ENCODE results near the gene LILRB2. TPM values are rescaled to one million over a fixed set of nuclear protein-coding genes. Genes with fewer than 3 reads are reported as not detected.
"Not testable (repeated sequence)": the region's sequence is repeated elsewhere in the genome, so short reads cannot be mapped to it uniquely, and the experiment has no call there.

The LILRB2 gene
- polyA plus RNA-seq, 12 donors = 1.4 to 3.8 (median 1.8) TPM; not detected in 2

GRCh38 chr19:54242646-54243045 lies 38.3 kb downstream of the LILRB2 start, which contains the start of gene LILRA6:
Gene LILRA6 (minus strand): TSS chr19:54242790.
- DNase-seq = not testable (repeated sequence)

GRCh38 chr19:54242234-54242633 lies 38.7 kb downstream of the LILRB2 start:
- not testable (repeated sequence) for DNase-seq

- DNase-seq = not testable (repeated sequence)
Measured at GRCh38 chr19:54240372-54241336, 40.3 kb downstream of the LILRB2 start.

- not testable (repeated sequence) for DNase-seq
Measured at GRCh38 chr19:54239491-54240371, 41.2 kb downstream of the LILRB2 start.

- DNase-seq = no peak
Measured at GRCh38 chr19:54233941-54234340, 47.0 kb downstream of the LILRB2 start.

GRCh38 chr19:54231077-54231931 lies 49.6 kb downstream of the LILRB2 start:
- peak; percentile 72 for DNase-seq

GRCh38 chr19:54230031-54230430 lies 50.9 kb downstream of the LILRB2 start:
- DNase-seq = no peak

GRCh38 chr19:54229146-54229545 lies 51.8 kb downstream of the LILRB2 start:
- no peak for DNase-seq

GRCh38 chr19:54224619-54225018 lies 56.3 kb downstream of the LILRB2 start:
- not testable (repeated sequence) for DNase-seq

- not testable (repeated sequence) for DNase-seq
Measured at GRCh38 chr19:54223937-54224281, 57.0 kb downstream of the LILRB2 start.

Other genes with a start within 250 kb of the LILRB2 start
- gene VSTM1, start 217.2 kb downstream of the LILRB2 start, polyA plus RNA-seq (ENCODE audit: insufficient read length in 12 of 12) = under 1 TPM in 3 of 12 donors, not detected in 9; 0.34 to 0.77 (median 0.37) TPM
- under 1 TPM in 2 of 12 donors, not detected in 10; 0.19 to 0.23 TPM for gene TARM1, start 199.7 kb downstream of the LILRB2 start, polyA plus RNA-seq (ENCODE audit: insufficient read length in 12 of 12)
- 1 to 10 TPM in 1 of 12 donors, under 1 TPM in 8, not detected in 3; 0.09 to 1.5 (median 0.32) TPM for gene OSCAR, start 180.3 kb downstream of the LILRB2 start, polyA plus RNA-seq (ENCODE audit: insufficient read length in 12 of 12)
- gene NDUFA3, start 178.3 kb downstream of the LILRB2 start, polyA plus RNA-seq (ENCODE audit: insufficient read length in 12 of 12) = 100 to 1,000 TPM in 4 of 12 donors, 10 to 100 TPM in 7, not detected in 1; 80.2 to 127 (median 95.8) TPM
- 10 to 100 TPM in 11 of 12 donors, not detected in 1; 10.6 to 16.6 (median 12.5) TPM for gene TFPT, start 165.5 kb downstream of the LILRB2 start, polyA plus RNA-seq (ENCODE audit: insufficient read length in 12 of 12)
- 10 to 100 TPM in 11 of 12 donors, not detected in 1; 40.3 to 64.0 (median 43.6) TPM for gene PRPF31, start 165.4 kb downstream of the LILRB2 start, polyA plus RNA-seq (ENCODE audit: insufficient read length in 12 of 12)
- 100 to 1,000 TPM in 1 of 12 donors, 10 to 100 TPM in 11; 29.8 to 595 (median 38.1) TPM for gene CNOT3, start 143.3 kb downstream of the LILRB2 start, polyA plus RNA-seq (ENCODE audit: insufficient read length in 12 of 12)
- 10 to 100 TPM in 2 of 12 donors, 1 to 10 TPM in 9, not detected in 1; 6.1 to 11.9 (median 7.3) TPM for gene LENG1, start 121.4 kb downstream of the LILRB2 start, polyA plus RNA-seq (ENCODE audit: insufficient read length in 12 of 12)
- gene TMC4, start 108.0 kb downstream of the LILRB2 start, polyA plus RNA-seq (ENCODE audit: insufficient read length in 12 of 12) = 10 to 100 TPM in 1 of 12 donors, 1 to 10 TPM in 10, not detected in 1; 1.6 to 35.1 (median 3.5) TPM
- gene MBOAT7, start 91.5 kb downstream of the LILRB2 start, polyA plus RNA-seq (ENCODE audit: insufficient read length in 12 of 12) = 10 to 100 TPM in 11 of 12 donors, not detected in 1; 17.0 to 85.5 (median 27.2) TPM
- gene TSEN34, start 89.8 kb downstream of the LILRB2 start, polyA plus RNA-seq (ENCODE audit: insufficient read length in 12 of 12) = 10 to 100 TPM in 11 of 12 donors, not detected in 1; 21.8 to 51.7 (median 29.9) TPM
- gene RPS9, start 80.3 kb downstream of the LILRB2 start, polyA plus RNA-seq (ENCODE audit: insufficient read length in 12 of 12) = 1,000 to 10,000 TPM; 1,267 to 2,301 (median 1,915) TPM
- 1 to 10 TPM in 10 of 12 donors, not detected in 2; 1.2 to 4.1 (median 2.4) TPM for gene LILRB3, start 58.1 kb downstream of the LILRB2 start, polyA plus RNA-seq (ENCODE audit: insufficient read length in 12 of 12)
- 1 to 10 TPM in 9 of 12 donors, under 1 TPM in 1, not detected in 2; 0.95 to 2.4 (median 1.7) TPM for gene LILRA6, start 38.3 kb downstream of the LILRB2 start, polyA plus RNA-seq (ENCODE audit: insufficient read length in 12 of 12)
- gene LILRB5, start 23.8 kb downstream of the LILRB2 start, polyA plus RNA-seq (ENCODE audit: insufficient read length in 12 of 12) = 10 to 100 TPM in 2 of 12 donors, 1 to 10 TPM in 9, not detected in 1; 5.5 to 10.6 (median 8.5) TPM
- 1 to 10 TPM in 1 of 12 donors, under 1 TPM in 9, not detected in 2; 0.31 to 1.2 (median 0.57) TPM for gene LILRA5, start 32.1 kb upstream of the LILRB2 start, polyA plus RNA-seq (ENCODE audit: insufficient read length in 12 of 12)
- under 1 TPM in 2 of 12 donors, not detected in 10; 0.11 to 0.63 TPM for gene LILRA4, start 58.1 kb upstream of the LILRB2 start, polyA plus RNA-seq (ENCODE audit: insufficient read length in 12 of 12)
- gene LAIR1, start 83.8 kb upstream of the LILRB2 start, polyA plus RNA-seq (ENCODE audit: insufficient read length in 12 of 12) = 10 to 100 TPM in 2 of 12 donors, 1 to 10 TPM in 8, not detected in 2; 5.6 to 14.3 (median 6.7) TPM
- gene TTYH1, start 134.4 kb upstream of the LILRB2 start, polyA plus RNA-seq (ENCODE audit: insufficient read length in 12 of 12) = 10 to 100 TPM in 1 of 12 donors, 1 to 10 TPM in 9, not detected in 2; 2.7 to 11.7 (median 3.7) TPM
- gene LENG8, start 168.1 kb upstream of the LILRB2 start, polyA plus RNA-seq (ENCODE audit: insufficient read length in 12 of 12) = 100 to 1,000 TPM in 5 of 12 donors, 10 to 100 TPM in 7; 54.1 to 332 (median 92.4) TPM
- 1 to 10 TPM in 9 of 12 donors, under 1 TPM in 1, not detected in 2; 0.75 to 2.7 (median 1.5) TPM for gene LENG9, start 182.7 kb upstream of the LILRB2 start, polyA plus RNA-seq (ENCODE audit: insufficient read length in 12 of 12)
- 10 to 100 TPM in 11 of 12 donors, not detected in 1; 15.8 to 57.2 (median 29.4) TPM for gene CDC42EP5, start 192.2 kb upstream of the LILRB2 start, polyA plus RNA-seq (ENCODE audit: insufficient read length in 12 of 12)
- 1 to 10 TPM in 2 of 12 donors, under 1 TPM in 3, not detected in 7; 0.21 to 1.9 (median 0.44) TPM for gene LAIR2, start 221.7 kb upstream of the LILRB2 start, polyA plus RNA-seq (ENCODE audit: insufficient read length in 12 of 12)

Data from muscle of arm (tissue), 12 donors.